Measurements from ENCODE around the gene BZW2.
A peak's percentile ranks its signal among the peaks of the same experiment; 100 is the strongest.

Gene BZW2

GRCh38 chr7:16754856-16755317 is 108.9 kb downstream of the BZW2 start:
- peak; percentile 5 to 61 for DNase-seq

- no peak for DNase-seq
These were observed 109.4 kb downstream of the BZW2 start for GRCh38 chr7:16755397-16755796.

Data from NCI-H524 (cell line).